ENCODE data around the gene HEMGN. TPM values are rescaled to one million over a fixed set of nuclear protein-coding genes. Genes with fewer than 3 reads are reported as not detected.
A peak's percentile ranks its signal among the peaks of the same experiment; 100 is the strongest.

The HEMGN gene
- total RNA-seq, 1 experiment from 2014 or later = 0.11 TPM

DNA sequence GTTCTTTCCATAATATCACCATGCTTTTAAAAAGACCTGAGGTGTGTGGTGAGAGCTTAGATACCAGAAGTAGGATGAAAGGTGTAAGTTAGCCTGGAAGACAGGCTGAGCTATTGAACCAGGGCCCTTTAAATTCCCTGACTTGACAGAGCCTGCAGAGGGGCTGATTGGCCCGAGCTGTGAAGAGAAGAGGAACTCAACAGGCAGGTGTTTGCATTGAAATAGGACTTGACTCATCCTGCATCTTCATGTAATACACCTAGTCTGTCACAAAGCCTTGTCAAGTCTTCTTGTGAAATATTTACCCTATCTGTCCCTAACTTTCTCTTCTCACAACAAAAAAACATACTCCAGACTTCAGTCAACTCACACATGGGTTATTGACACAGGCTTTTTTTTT lies 28.5 kb upstream of the HEMGN start:
- Mint-ChIP-seq H3K27me3 (ENCODE audit: low read depth) (peaks cover 58% of the 10 kb centered on the region), H3K4me1 (no peaks in the 10 kb centered on the region), H3K36me3 (no peaks in the 10 kb centered on the region), H3K9me3 (no peaks in the 10 kb centered on the region), H3K27ac (no peak overlapping the region), H3K4me3 (no peak overlapping the region)
- POLR2A ChIA-PET = interaction anchor here (0.7 kb wide), 1 partner anchor 77 kb away, joined by 5 read pairs; no protein-coding TSS in a partner anchor
- TF ChIP-seq, protein P1, sequence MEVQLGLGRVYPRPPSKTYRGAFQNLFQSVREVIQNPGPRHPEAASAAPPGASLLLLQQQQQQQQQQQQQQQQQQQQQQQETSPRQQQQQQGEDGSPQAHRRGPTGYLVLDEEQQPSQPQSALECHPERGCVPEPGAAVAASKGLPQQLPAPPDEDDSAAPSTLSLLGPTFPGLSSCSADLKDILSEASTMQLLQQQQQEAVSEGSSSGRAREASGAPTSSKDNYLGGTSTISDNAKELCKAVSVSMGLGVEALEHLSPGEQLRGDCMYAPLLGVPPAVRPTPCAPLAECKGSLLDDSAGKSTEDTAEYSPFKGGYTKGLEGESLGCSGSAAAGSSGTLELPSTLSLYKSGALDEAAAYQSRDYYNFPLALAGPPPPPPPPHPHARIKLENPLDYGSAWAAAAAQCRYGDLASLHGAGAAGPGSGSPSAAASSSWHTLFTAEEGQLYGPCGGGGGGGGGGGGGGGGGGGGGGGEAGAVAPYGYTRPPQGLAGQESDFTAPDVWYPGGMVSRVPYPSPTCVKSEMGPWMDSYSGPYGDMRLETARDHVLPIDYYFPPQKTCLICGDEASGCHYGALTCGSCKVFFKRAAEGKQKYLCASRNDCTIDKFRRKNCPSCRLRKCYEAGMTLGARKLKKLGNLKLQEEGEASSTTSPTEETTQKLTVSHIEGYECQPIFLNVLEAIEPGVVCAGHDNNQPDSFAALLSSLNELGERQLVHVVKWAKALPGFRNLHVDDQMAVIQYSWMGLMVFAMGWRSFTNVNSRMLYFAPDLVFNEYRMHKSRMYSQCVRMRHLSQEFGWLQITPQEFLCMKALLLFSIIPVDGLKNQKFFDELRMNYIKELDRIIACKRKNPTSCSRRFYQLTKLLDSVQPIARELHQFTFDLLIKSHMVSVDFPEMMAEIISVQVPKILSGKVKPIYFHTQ (CRISPR knock-in tag; IDR thresholded peaks at IDR 0.05) = no peak
- TF ChIP-seq ETV6 (CRISPR knock-in tag; IDR thresholded peaks at IDR 0.05) (no peak), ZNF425 (CRISPR knock-in tag; conservative IDR thresholded peaks at IDR 0.05) (no peak), ESRRA (CRISPR knock-in tag; IDR thresholded peaks at IDR 0.05; ENCODE audit: borderline replicate concordance) (no peak), ZNF121 (CRISPR knock-in tag; IDR thresholded peaks at IDR 0.05) (no peak), CBFB (CRISPR knock-in tag; IDR thresholded peaks at IDR 0.05; ENCODE audit: low read depth) (no peak), FOXK1 (CRISPR knock-in tag; IDR thresholded peaks at IDR 0.05) (no peak), TEAD4 (CRISPR knock-in tag; IDR thresholded peaks at IDR 0.05) (no peak), GTF2I (CRISPR knock-in tag; conservative IDR thresholded peaks at IDR 0.05) (no peak), SMAD3 (CRISPR knock-in tag; IDR thresholded peaks at IDR 0.05; ENCODE audit: borderline replicate concordance) (no peak), ZMAT4 (CRISPR knock-in tag; IDR thresholded peaks at IDR 0.05) (no peak), NFE2L1 (CRISPR knock-in tag; IDR thresholded peaks at IDR 0.05) (no peak), ZNF423 (CRISPR knock-in tag; IDR thresholded peaks at IDR 0.05) (no peak), NR3C1 (CRISPR knock-in tag; conservative IDR thresholded peaks at IDR 0.05; ENCODE audit: low read depth) (no peak), NFATC4 (CRISPR knock-in tag; IDR thresholded peaks at IDR 0.05) (no peak), ZNF671 (CRISPR knock-in tag; IDR thresholded peaks at IDR 0.05) (no peak)
- TF ChIP-seq, protein P2, sequence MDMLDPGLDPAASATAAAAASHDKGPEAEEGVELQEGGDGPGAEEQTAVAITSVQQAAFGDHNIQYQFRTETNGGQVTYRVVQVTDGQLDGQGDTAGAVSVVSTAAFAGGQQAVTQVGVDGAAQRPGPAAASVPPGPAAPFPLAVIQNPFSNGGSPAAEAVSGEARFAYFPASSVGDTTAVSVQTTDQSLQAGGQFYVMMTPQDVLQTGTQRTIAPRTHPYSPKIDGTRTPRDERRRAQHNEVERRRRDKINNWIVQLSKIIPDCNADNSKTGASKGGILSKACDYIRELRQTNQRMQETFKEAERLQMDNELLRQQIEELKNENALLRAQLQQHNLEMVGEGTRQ (CRISPR knock-in tag; IDR thresholded peaks at IDR 0.05) = no peak
- TF ChIP-seq, protein P3, sequence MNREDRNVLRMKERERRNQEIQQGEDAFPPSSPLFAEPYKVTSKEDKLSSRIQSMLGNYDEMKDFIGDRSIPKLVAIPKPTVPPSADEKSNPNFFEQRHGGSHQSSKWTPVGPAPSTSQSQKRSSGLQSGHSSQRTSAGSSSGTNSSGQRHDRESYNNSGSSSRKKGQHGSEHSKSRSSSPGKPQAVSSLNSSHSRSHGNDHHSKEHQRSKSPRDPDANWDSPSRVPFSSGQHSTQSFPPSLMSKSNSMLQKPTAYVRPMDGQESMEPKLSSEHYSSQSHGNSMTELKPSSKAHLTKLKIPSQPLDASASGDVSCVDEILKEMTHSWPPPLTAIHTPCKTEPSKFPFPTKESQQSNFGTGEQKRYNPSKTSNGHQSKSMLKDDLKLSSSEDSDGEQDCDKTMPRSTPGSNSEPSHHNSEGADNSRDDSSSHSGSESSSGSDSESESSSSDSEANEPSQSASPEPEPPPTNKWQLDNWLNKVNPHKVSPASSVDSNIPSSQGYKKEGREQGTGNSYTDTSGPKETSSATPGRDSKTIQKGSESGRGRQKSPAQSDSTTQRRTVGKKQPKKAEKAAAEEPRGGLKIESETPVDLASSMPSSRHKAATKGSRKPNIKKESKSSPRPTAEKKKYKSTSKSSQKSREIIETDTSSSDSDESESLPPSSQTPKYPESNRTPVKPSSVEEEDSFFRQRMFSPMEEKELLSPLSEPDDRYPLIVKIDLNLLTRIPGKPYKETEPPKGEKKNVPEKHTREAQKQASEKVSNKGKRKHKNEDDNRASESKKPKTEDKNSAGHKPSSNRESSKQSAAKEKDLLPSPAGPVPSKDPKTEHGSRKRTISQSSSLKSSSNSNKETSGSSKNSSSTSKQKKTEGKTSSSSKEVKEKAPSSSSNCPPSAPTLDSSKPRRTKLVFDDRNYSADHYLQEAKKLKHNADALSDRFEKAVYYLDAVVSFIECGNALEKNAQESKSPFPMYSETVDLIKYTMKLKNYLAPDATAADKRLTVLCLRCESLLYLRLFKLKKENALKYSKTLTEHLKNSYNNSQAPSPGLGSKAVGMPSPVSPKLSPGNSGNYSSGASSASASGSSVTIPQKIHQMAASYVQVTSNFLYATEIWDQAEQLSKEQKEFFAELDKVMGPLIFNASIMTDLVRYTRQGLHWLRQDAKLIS (CRISPR knock-in tag; IDR thresholded peaks at IDR 0.05; ENCODE audit: borderline replicate concordance) = no peak
- TF ChIP-seq, protein P4, sequence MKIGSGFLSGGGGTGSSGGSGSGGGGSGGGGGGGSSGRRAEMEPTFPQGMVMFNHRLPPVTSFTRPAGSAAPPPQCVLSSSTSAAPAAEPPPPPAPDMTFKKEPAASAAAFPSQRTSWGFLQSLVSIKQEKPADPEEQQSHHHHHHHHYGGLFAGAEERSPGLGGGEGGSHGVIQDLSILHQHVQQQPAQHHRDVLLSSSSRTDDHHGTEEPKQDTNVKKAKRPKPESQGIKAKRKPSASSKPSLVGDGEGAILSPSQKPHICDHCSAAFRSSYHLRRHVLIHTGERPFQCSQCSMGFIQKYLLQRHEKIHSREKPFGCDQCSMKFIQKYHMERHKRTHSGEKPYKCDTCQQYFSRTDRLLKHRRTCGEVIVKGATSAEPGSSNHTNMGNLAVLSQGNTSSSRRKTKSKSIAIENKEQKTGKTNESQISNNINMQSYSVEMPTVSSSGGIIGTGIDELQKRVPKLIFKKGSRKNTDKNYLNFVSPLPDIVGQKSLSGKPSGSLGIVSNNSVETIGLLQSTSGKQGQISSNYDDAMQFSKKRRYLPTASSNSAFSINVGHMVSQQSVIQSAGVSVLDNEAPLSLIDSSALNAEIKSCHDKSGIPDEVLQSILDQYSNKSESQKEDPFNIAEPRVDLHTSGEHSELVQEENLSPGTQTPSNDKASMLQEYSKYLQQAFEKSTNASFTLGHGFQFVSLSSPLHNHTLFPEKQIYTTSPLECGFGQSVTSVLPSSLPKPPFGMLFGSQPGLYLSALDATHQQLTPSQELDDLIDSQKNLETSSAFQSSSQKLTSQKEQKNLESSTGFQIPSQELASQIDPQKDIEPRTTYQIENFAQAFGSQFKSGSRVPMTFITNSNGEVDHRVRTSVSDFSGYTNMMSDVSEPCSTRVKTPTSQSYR (CRISPR knock-in tag; IDR thresholded peaks at IDR 0.05) = no peak
- DNase-seq (ENCODE audit: low spot score) (no peak), ATAC-seq (peak; percentile 81)
- CTCF ChIA-PET = interaction anchor here (0.7 to 0.9 kb wide), 3 partner anchors 16 to 252 kb away, joined by 3 to 7 read pairs (median 6); partner anchors contain the start of gene ANP32B
